ENCODE measurements around the gene ADK. TPM values are rescaled to one million over a fixed set of nuclear protein-coding genes. Genes with fewer than 3 reads are reported as not detected.

Gene ADK
- total RNA-seq, 1 experiment from 2014 or later: 26.8 TPM

- H2BK20ac ChIP-seq (ENCODE audit: low read depth, low read length, poor library complexity, severe bottlenecking): no peak overlapping the region
- no peaks in the 10 kb centered on the region for H3K36me3 Mint-ChIP-seq (ENCODE audit: insufficient read depth in 1 of 3, low read depth in 3 of 3)
- no peak overlapping the region for H2BK120ac ChIP-seq (ENCODE audit: low read depth, low read length, poor library complexity, severe bottlenecking)
- H3K56ac ChIP-seq (ENCODE audit: insufficient read length, low read depth, low read length): no peak overlapping the region
- no peaks in the 10 kb centered on the region for H3K23me2 ChIP-seq (ENCODE audit: insufficient read length, low read depth, low read length, poor library complexity, severe bottlenecking)
- no peak overlapping the region for H3T11ph ChIP-seq (ENCODE audit: low read length)
- H3K4me2 ChIP-seq (ENCODE audit: insufficient read depth, insufficient read length, low read length): no peak overlapping the region
- no peak overlapping the region for H3K4me3 Mint-ChIP-seq
- no peak overlapping the region for H2BK12ac ChIP-seq (ENCODE audit: insufficient read length, low read depth, low read length)
- no peaks in the 10 kb centered on the region for H3K9me3 Mint-ChIP-seq
- no peaks in the 10 kb centered on the region for H3K79me2 ChIP-seq (ENCODE audit: insufficient read depth, low read length)
- WGBS (ENCODE audit: extremely low coverage, insufficient read length, low lambda C conversion rate): no CpG with 5 or more reads among the region's 1 CpG
- DNase-seq: no peak
- no peak overlapping the region for H3K9ac ChIP-seq (ENCODE audit: extremely low read depth, insufficient read length, low read length)
- no peaks in the 10 kb centered on the region for H3K79me1 ChIP-seq (ENCODE audit: insufficient read depth, low read depth, low read length, poor library complexity, severe bottlenecking)
- H3K27ac Mint-ChIP-seq: peak overlapping the region in 2 of 3 experiments; percentile 3 to 16; a peak in 1 of 7 replicates
- H3K23ac ChIP-seq (ENCODE audit: insufficient read length, low read depth, low read length): no peak overlapping the region
- peak overlapping the region; percentile 96 for H2AK5ac ChIP-seq (ENCODE audit: insufficient read length, low read length)
- no peak overlapping the region for H2BK15ac ChIP-seq (ENCODE audit: low read depth, low read length)
- no peak overlapping the region for H3K27ac ChIP-seq (ENCODE audit: insufficient read length, low read depth, low read length)
- H3K18ac ChIP-seq (ENCODE audit: insufficient read length, low read depth, low read length): no peak overlapping the region
- TF ChIP-seq CTCF (conservative IDR thresholded peaks at IDR 0.05): no peak
- H4K8ac ChIP-seq (replicated peaks; ENCODE audit: insufficient read length, low read depth, low read length): no peak overlapping the region
- H4K5ac ChIP-seq (ENCODE audit: insufficient read length, low read depth, low read length): no peak overlapping the region
- H3K4ac ChIP-seq (ENCODE audit: low read depth, low read length): no peak overlapping the region
- H3K27me3 ChIP-seq (ENCODE audit: insufficient read depth, low read length): no peaks in the 10 kb centered on the region
- no peaks in the 10 kb centered on the region for H4K20me1 ChIP-seq (ENCODE audit: control insufficient read depth, insufficient read depth, insufficient read length)
- no peaks in the 10 kb centered on the region for H3K9me3 ChIP-seq (ENCODE audit: control insufficient read depth, low read depth, low read length)
- H2AFZ ChIP-seq (ENCODE audit: low read length): no peak overlapping the region
- no peak overlapping the region for H2BK5ac ChIP-seq (ENCODE audit: insufficient read length, low read length)
- no peak overlapping the region for H4K91ac ChIP-seq (ENCODE audit: insufficient read length, low read depth, low read length)
- no peak overlapping the region for H3K14ac ChIP-seq (ENCODE audit: insufficient read depth, low read length)
- no peaks in the 10 kb centered on the region for H3K27me3 Mint-ChIP-seq (ENCODE audit: low read depth)
- no peaks in the 10 kb centered on the region for H3K4me1 ChIP-seq (ENCODE audit: insufficient read depth, low read length)
- H3K4me1 Mint-ChIP-seq: peaks cover 12 to 19% of the 10 kb centered on the region in 2 experiments
Measured at GRCh38 chr10:74586088-74586585, 435.1 kb downstream of the ADK start.
